Hepatocyte (in vitro differentiated cells): Measurements from ENCODE around the gene RAB3IL1. TPM values are rescaled to one million over a fixed set of nuclear protein-coding genes. Genes with fewer than 3 reads are reported as not detected.
A peak's percentile ranks its signal among the peaks of the same experiment; 100 is the strongest.

ENCODE experiments used
- DNase-seq: peaks from one replicate; pipeline ENCODE4 v3.0.0-alpha.2; 2016; ENCODE audit warnings: low spot score
- H2AFZ ChIP-seq: fragments of 200-600 bp; sonication (generic); 2 replicates; pipeline ENCODE4 v1.6.0; 2016; ENCODE audit warnings: antibody characterized with exemption, mild to moderate bottlenecking
- H3K27ac ChIP-seq: fragments of 200-600 bp; sonication (generic); 2 replicates; pipeline ENCODE4 v1.5.1; 2016; ENCODE audit warnings: mild to moderate bottlenecking
- H3K27me3 ChIP-seq: fragments of 200-600 bp; sonication (generic); 2 replicates; pipeline ENCODE4 v1.6.1; 2016
- H3K36me3 ChIP-seq: fragments of 200-600 bp; sonication (generic); replicated peaks from 2 replicates; pipeline ENCODE4 v1.5.1; 2016; ENCODE audit warnings: low read depth; ENCODE audit not compliant: insufficient read depth
- H3K4me1 ChIP-seq: fragments of 200-600 bp; sonication (generic); 2 replicates; pipeline ENCODE4 v1.5.1; 2016; ENCODE audit warnings: mild to moderate bottlenecking, moderate library complexity; ENCODE audit not compliant: insufficient read depth
- H3K4me2 ChIP-seq: fragments of 200-600 bp; sonication (generic); 2 replicates; pipeline ENCODE4 v1.6.0; 2016
- H3K4me3 ChIP-seq: fragments of 200-600 bp; sonication (generic); 2 replicates; pipeline ENCODE4 v1.5.1; 2016; ENCODE audit warnings: mild to moderate bottlenecking
- H3K79me2 ChIP-seq: fragments of 200-600 bp; sonication (generic); 2 replicates; pipeline ENCODE4 v1.6.0; 2017; ENCODE audit warnings: mild to moderate bottlenecking
- H3K9me2 ChIP-seq: fragments of 200-600 bp; sonication (generic); replicated peaks from 2 replicates; pipeline ENCODE4 v1.6.0; 2017; ENCODE audit warnings: mild to moderate bottlenecking; ENCODE audit not compliant: insufficient read depth
- H3K9me3 ChIP-seq: fragments of 200-600 bp; sonication (generic); 2 replicates; pipeline ENCODE4 v1.5.1; 2016; ENCODE audit warnings: low read depth, mild to moderate bottlenecking
- H4K20me1 ChIP-seq: fragments of 200-600 bp; sonication (generic); 2 replicates; pipeline ENCODE4 v1.6.0; 2016; ENCODE audit warnings: mild to moderate bottlenecking; ENCODE audit not compliant: insufficient read depth, poor library complexity, severe bottlenecking
- EZH2 ChIP-seq: fragments of 200-600 bp; sonication (generic); IDR thresholded peaks from 2 replicates; pipeline ENCODE4 v1.6.1; 2016; ENCODE audit warnings: antibody characterized with exemption, mild to moderate bottlenecking, borderline replicate concordance
- EZH2phosphoT487 ChIP-seq: fragments of 200-600 bp; sonication (generic); IDR thresholded peaks from one replicate; pipeline ENCODE4 v1.6.1; 2018; ENCODE audit warnings: antibody characterized with exemption, mild to moderate bottlenecking, low read depth, moderate library complexity; ENCODE audit not compliant: unreplicated experiment, severe bottlenecking
- WGBS: methylation state at CpG from one replicate; pipeline ENCODE4 v1.1.6; 2016; ENCODE audit warnings: low lambda C conversion rate; ENCODE audit errors: missing lambda C conversion rate; 5-methylcytosine and 5-hydroxymethylcytosine counted together
- polyA plus RNA-seq: library from polyadenylated mRNA; unstranded; fragments of >200 nt; fragmentation: Nextera tagmentation; extraction: Ambion mirVana; gene quantifications from 2 replicates; pipeline ENCODE4 v1.2.1, GENCODE V29; 2016
- total RNA-seq: library from RNA; depleted of rRNA; stranded (reverse); fragments of >200 nt; gene quantifications from 2 replicates; pipeline ENCODE4 v1.2.3, GENCODE V29; 2014
- TF ChIP-seq, protein P1 (sequence below): fragments of 200-600 bp; sonication (generic); IDR thresholded peaks from 2 replicates; pipeline ENCODE4 v1.5.1; 2016; ENCODE audit warnings: antibody characterized with exemption, mild to moderate bottlenecking; ENCODE audit not compliant: poor library complexity

RAB3IL1 gene
- total and polyA plus RNA-seq, 2 experiments from 2014 or later, result 10.8 to 18.6 TPM

DNA sequence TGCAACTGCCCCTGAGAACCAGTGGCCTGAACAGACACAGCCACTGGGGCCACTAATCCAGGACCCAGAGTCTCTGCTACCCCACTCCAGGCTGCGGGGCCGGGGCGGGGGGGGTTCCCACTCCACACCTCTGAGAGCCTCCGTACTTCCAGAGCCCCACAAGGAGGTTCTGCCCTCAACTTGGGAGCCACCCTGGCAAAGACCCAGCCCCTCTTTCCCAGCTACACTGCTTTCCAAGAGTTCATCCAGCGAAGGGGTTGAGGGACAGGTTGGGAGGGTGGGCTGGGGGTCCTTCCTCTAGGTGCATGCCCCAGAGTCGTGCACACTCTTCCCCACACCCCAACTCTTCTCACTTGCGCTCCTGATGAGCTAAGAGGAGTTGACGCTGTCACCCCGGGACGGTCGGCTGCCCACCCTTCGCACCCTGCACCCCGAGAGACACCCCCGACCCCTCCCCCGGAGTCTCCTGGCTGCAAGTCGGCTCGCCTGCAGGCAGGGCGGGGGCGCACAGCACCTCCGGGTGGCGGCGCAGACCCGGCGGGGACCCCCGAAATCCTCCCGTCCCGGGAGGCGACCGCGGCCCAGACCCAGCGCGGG is 531 bp downstream of the RAB3IL1 start:
- Histone ChIP-seq H2AFZ (peak overlapping the region; percentile 44), H4K20me1 (no peaks in the 10 kb centered on the region), H3K4me1 (peaks cover 16% of the 10 kb centered on the region), H3K4me3 (peak overlapping the region; percentile 85), H3K79me2 (peaks cover 19% of the 10 kb centered on the region), H3K9me3 (no peaks in the 10 kb centered on the region), H3K27ac (no peak overlapping the region), H3K27me3 (no peaks in the 10 kb centered on the region), H3K36me3 (no peaks in the 10 kb centered on the region), H3K9me2 (no peaks in the 10 kb centered on the region), H3K4me2 (peak overlapping the region; percentile 94)
- 57% methylated on average over 4 of the region's 32 CpGs for WGBS
- peak; percentile 12 for DNase-seq
- TF ChIP-seq EZH2phosphoT487 (no peak), EZH2 (no peak)

DNA sequence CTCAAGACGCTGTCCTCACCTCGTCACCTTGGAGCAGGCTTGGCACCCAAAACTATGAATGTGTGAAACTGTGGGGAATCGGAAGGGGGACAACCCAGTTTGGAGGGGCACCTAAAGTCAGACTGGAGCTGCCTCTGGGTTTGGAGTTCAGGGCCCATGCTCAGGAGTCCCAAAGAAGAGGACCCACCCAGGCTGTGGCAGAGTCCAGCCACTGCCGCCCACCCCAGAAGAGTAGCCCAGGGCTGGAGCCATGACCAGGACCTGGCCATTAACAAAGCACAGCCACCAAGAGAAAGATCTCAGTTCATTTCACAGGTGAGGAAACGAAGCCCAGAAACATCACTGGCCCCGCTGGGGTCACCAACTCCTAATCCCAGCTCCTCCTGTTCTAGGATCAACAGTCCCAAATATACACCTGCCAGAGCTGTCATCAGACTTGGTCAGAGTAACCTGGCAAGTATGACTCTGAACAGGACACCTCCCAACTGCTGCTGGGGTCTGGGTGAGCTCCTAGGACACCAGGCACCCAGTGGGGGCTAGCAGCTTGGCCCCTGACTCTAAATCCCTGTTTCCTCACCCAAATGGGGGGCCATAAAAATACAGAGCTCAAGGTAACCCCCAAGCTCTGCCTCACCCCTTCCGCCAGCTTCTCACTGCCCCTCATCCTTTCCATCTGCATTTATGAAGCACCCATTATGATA is 2.7 kb downstream of the RAB3IL1 start:
- no peak overlapping the region for H3K4me3 ChIP-seq
- H2AFZ ChIP-seq, result no peak overlapping the region
- H3K27ac ChIP-seq, result no peak overlapping the region
- H3K9me2 ChIP-seq, result no peaks in the 10 kb centered on the region
- H3K9me3 ChIP-seq, result no peaks in the 10 kb centered on the region
- H3K79me2 ChIP-seq, result peaks cover 19% of the 10 kb centered on the region
- no peak overlapping the region for H3K4me2 ChIP-seq
- no peaks in the 10 kb centered on the region for H3K36me3 ChIP-seq
- 93% methylated on average over 7 of the region's 7 CpGs for WGBS
- H3K27me3 ChIP-seq, result no peaks in the 10 kb centered on the region
- peaks cover 8% of the 10 kb centered on the region for H3K4me1 ChIP-seq
- TF ChIP-seq EZH2, result no peak
- TF ChIP-seq, protein P1, sequence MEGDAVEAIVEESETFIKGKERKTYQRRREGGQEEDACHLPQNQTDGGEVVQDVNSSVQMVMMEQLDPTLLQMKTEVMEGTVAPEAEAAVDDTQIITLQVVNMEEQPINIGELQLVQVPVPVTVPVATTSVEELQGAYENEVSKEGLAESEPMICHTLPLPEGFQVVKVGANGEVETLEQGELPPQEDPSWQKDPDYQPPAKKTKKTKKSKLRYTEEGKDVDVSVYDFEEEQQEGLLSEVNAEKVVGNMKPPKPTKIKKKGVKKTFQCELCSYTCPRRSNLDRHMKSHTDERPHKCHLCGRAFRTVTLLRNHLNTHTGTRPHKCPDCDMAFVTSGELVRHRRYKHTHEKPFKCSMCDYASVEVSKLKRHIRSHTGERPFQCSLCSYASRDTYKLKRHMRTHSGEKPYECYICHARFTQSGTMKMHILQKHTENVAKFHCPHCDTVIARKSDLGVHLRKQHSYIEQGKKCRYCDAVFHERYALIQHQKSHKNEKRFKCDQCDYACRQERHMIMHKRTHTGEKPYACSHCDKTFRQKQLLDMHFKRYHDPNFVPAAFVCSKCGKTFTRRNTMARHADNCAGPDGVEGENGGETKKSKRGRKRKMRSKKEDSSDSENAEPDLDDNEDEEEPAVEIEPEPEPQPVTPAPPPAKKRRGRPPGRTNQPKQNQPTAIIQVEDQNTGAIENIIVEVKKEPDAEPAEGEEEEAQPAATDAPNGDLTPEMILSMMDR, result no peak
- no peak for TF ChIP-seq EZH2phosphoT487
- DNase-seq, result no peak
- H4K20me1 ChIP-seq, result no peaks in the 10 kb centered on the region

DNA sequence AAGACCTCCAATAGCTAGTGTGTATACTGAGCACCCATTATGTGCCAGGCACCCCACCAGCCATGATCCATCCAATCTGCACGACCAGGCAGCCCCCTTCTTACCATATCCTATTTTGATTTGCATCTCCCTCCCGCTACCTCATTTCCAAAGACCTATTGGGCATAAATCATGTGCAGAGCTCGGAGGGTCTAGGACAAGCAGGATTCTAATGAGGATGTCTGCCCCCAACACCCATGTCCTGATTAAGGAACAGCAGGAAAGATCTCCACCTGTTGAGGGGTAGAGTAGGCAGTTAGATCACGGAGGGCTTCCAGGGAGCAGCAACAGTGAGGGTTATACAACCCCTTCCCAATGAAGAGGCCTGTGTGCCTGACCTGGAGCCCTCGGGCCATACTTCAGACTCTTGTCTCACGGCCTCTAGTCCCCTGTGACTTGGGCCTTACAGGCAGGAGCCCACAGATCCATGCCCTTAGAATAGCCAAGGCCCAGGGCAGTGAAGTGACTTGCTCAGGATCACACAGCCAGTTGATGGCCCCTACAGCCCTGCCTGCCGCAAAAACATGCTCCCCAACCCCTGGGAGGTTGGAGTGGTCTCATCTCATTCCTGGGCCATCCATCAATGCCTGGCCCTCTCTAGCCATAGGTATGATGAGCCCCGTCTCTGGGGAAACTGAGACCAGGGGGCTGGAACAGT is 3.5 kb downstream of the RAB3IL1 start:
- TF ChIP-seq EZH2, result no peak
- TF ChIP-seq, protein P1, result no peak
- TF ChIP-seq EZH2phosphoT487, result no peak
- no peak for DNase-seq
- H3K79me2 ChIP-seq, result peaks cover 19% of the 10 kb centered on the region
- no peaks in the 10 kb centered on the region for H3K9me2 ChIP-seq
- no peaks in the 10 kb centered on the region for H3K27me3 ChIP-seq
- H4K20me1 ChIP-seq, result no peaks in the 10 kb centered on the region
- H3K4me1 ChIP-seq, result peaks cover 7% of the 10 kb centered on the region
- H2AFZ ChIP-seq, result no peak overlapping the region
- no peak overlapping the region for H3K4me3 ChIP-seq
- WGBS, result 91% methylated on average over 8 of the region's 8 CpGs
- H3K4me2 ChIP-seq, result no peak overlapping the region
- no peak overlapping the region for H3K27ac ChIP-seq
- no peaks in the 10 kb centered on the region for H3K9me3 ChIP-seq
- no peaks in the 10 kb centered on the region for H3K36me3 ChIP-seq
